ENCODE results near the gene RBM20.
"Not testable (repeated sequence)": the region's sequence is repeated elsewhere in the genome, so short reads cannot be mapped to it uniquely, and the experiment has no call there.

The RBM20 gene

GRCh38 chr10:110853921-110854605 lies 209.9 kb downstream of the RBM20 start:
- no peak for DNase-seq (ENCODE audit: low spot score)

- DNase-seq (ENCODE audit: low spot score), result no peak
Observed at GRCh38 chr10:110857265-110858171, 213.4 kb downstream of the RBM20 start.

- no peak for DNase-seq (ENCODE audit: low spot score)
Observed at GRCh38 chr10:110858297-110858934, 214.3 kb downstream of the RBM20 start.

- no peak for DNase-seq (ENCODE audit: low spot score)
Observed at GRCh38 chr10:110859206-110859972, 215.3 kb downstream of the RBM20 start.

- DNase-seq (ENCODE audit: low spot score), result no peak
Observed at GRCh38 chr10:110859973-110860376, 215.8 kb downstream of the RBM20 start.

GRCh38 chr10:110860576-110861241 lies 216.6 kb downstream of the RBM20 start:
- peak; percentile 70 for DNase-seq (ENCODE audit: low spot score)

- no peak for DNase-seq (ENCODE audit: low spot score)
Observed at GRCh38 chr10:110861476-110861875, 217.3 kb downstream of the RBM20 start.

- DNase-seq (ENCODE audit: low spot score), result no peak
Observed at GRCh38 chr10:110861930-110862649, 218.0 kb downstream of the RBM20 start.

- DNase-seq (ENCODE audit: low spot score), result no peak
Observed at GRCh38 chr10:110862961-110863360, 218.8 kb downstream of the RBM20 start.

- DNase-seq (ENCODE audit: low spot score), result no peak
Observed at GRCh38 chr10:110863361-110863760, 219.2 kb downstream of the RBM20 start.

- no peak for DNase-seq (ENCODE audit: low spot score)
Observed at GRCh38 chr10:110863956-110864355, 219.8 kb downstream of the RBM20 start.

- peak; percentile 82 for DNase-seq (ENCODE audit: low spot score)
Observed at GRCh38 chr10:110864662-110865140, 220.6 kb downstream of the RBM20 start.

GRCh38 chr10:110865186-110865808 lies 221.2 kb downstream of the RBM20 start:
- no peak for DNase-seq (ENCODE audit: low spot score)

- DNase-seq (ENCODE audit: low spot score), result peak; percentile 40
Observed at GRCh38 chr10:110865809-110866482, 221.8 kb downstream of the RBM20 start.

GRCh38 chr10:110867011-110867806 lies 223.1 kb downstream of the RBM20 start:
- not testable (repeated sequence) for DNase-seq (ENCODE audit: low spot score)

GRCh38 chr10:110867807-110868465 lies 223.8 kb downstream of the RBM20 start:
- no peak for DNase-seq (ENCODE audit: low spot score)

- DNase-seq (ENCODE audit: low spot score), result peak; percentile 60
Observed at GRCh38 chr10:110868981-110869380, 224.8 kb downstream of the RBM20 start.

- no peak for DNase-seq (ENCODE audit: low spot score)
Observed at GRCh38 chr10:110870823-110871297, 226.7 kb downstream of the RBM20 start.
